HEK293 (cell line): Measurements from ENCODE around the gene CDK6.

Experiments
- CTCF ChIA-PET: fragments of 350-600 bp; formaldehyde crosslinking; extraction: SDS; loops from one replicate; lab custom pipeline; 2021; ENCODE audit warnings: antibody characterized with exemption; lab: Yijun Ruan, JAX
- POLR2A ChIA-PET: fragments of 300-600 bp; formaldehyde crosslinking; extraction: SDS; loops from one replicate; lab custom pipeline; 2020; ENCODE audit warnings: antibody characterized with exemption, inconsistent platforms; lab: Yijun Ruan, JAX
- H3K27ac ChIP-seq: fragments of 200-500 bp; sonication (Bioruptor generic); 2 replicates; pipeline ENCODE4 v1.5.1; 2014; ENCODE audit warnings: low read depth, low read length, control low read depth, inconsistent platforms; ENCODE audit errors: extremely low read depth
- H3K36me3 ChIP-seq, 2 experiments: fragments of 200-500 bp in 1 of 2; sonication (Bioruptor generic) in 1 of 2; 1 replicate in 1 of 2; 2 replicates in 1 of 2; pipeline ENCODE4 v1.5.1; 2014 to 2017; ENCODE audit warnings: inconsistent platforms in 2 of 2, low read length in 2 of 2; ENCODE audit not compliant: control insufficient read depth in 2 of 2, insufficient read depth in 1 of 2
- H3K4me1 ChIP-seq: fragments of 200-500 bp; sonication (Bioruptor generic); 2 replicates; pipeline ENCODE4 v1.5.1; 2014; ENCODE audit warnings: mild to moderate bottlenecking, low read length, inconsistent platforms; ENCODE audit not compliant: control insufficient read depth, insufficient read depth
- H3K4me3 ChIP-seq: 2 replicates; pipeline ENCODE4 v1.5.1; 2011; ENCODE audit warnings: low read depth, mild to moderate bottlenecking, control low read depth, low read length, moderate library complexity
- H3K9me3 ChIP-seq: fragments of 200-500 bp; sonication (Bioruptor generic); 2 replicates; pipeline ENCODE4 v1.5.1; 2014; ENCODE audit warnings: low read depth, low read length, inconsistent platforms; ENCODE audit not compliant: control insufficient read depth, insufficient read depth
- BCL11B ChIP-seq: fragments of 450-650 bp; formaldehyde crosslinking; IDR thresholded peaks from 2 replicates; pipeline ENCODE4 v1.5.1; 2016; ENCODE audit warnings: low read depth, missing biosample characterization, missing genetic modification characterization
- GFI1B ChIP-seq: fragments of 450-650 bp; formaldehyde crosslinking; IDR thresholded peaks from 2 replicates; pipeline ENCODE4 v1.5.1; 2016; ENCODE audit warnings: missing biosample characterization, missing genetic modification characterization
- GLI2 ChIP-seq: fragments of 450-650 bp; formaldehyde crosslinking; IDR thresholded peaks from 2 replicates; pipeline ENCODE4; 2017; ENCODE audit warnings: missing biosample characterization, missing genetic modification characterization, low read depth, borderline replicate concordance
- MZF1 ChIP-seq: fragments of 450-650 bp; formaldehyde crosslinking; IDR thresholded peaks from 2 replicates; pipeline ENCODE4 v1.5.1; 2017; ENCODE audit warnings: missing biosample characterization, missing genetic modification characterization, borderline replicate concordance
- REPIN1 ChIP-seq: fragments of 450-650 bp; formaldehyde crosslinking; IDR thresholded peaks from 2 replicates; pipeline ENCODE4 v1.5.1; 2017; ENCODE audit warnings: missing biosample characterization, missing genetic modification characterization, low read depth
- ZBTB10 ChIP-seq: fragments of 450-650 bp; formaldehyde crosslinking; IDR thresholded peaks from 2 replicates; pipeline ENCODE4 v1.5.1; 2016; ENCODE audit warnings: missing biosample characterization, missing genetic modification characterization
- ZBTB8A ChIP-seq: fragments of 450-650 bp; formaldehyde crosslinking; IDR thresholded peaks from 2 replicates; pipeline ENCODE4 v1.5.1; 2016; ENCODE audit warnings: missing biosample characterization, missing genetic modification characterization
- ZEB2 ChIP-seq: fragments of 450-650 bp; formaldehyde crosslinking; IDR thresholded peaks from 2 replicates; pipeline ENCODE4 v1.5.1; 2016; ENCODE audit warnings: missing biosample characterization, missing genetic modification characterization
- ZNF114 ChIP-seq: fragments of 450-650 bp; formaldehyde crosslinking; IDR thresholded peaks from 2 replicates; pipeline ENCODE4 v1.5.0; 2017; ENCODE audit warnings: missing biosample characterization, missing genetic modification characterization
- ZNF121 ChIP-seq: fragments of 450-650 bp; formaldehyde crosslinking; IDR thresholded peaks from 2 replicates; pipeline ENCODE4 v1.5.1; 2016; ENCODE audit warnings: missing biosample characterization, missing genetic modification characterization
- ZNF155 ChIP-seq: fragments of 450-650 bp; formaldehyde crosslinking; IDR thresholded peaks from 2 replicates; pipeline ENCODE4 v1.5.1; 2016; ENCODE audit warnings: missing biosample characterization, missing genetic modification characterization
- ZNF202 ChIP-seq: fragments of 450-650 bp; formaldehyde crosslinking; IDR thresholded peaks from 2 replicates; pipeline ENCODE4 v1.5.1; 2016; ENCODE audit warnings: missing biosample characterization, missing genetic modification characterization, borderline replicate concordance
- ZNF248 ChIP-seq: fragments of 450-650 bp; formaldehyde crosslinking; IDR thresholded peaks from 2 replicates; pipeline ENCODE4 v1.5.1; 2017; ENCODE audit warnings: missing biosample characterization, missing genetic modification characterization
- ZNF280D ChIP-seq: fragments of 450-650 bp; formaldehyde crosslinking; IDR thresholded peaks from 2 replicates; pipeline ENCODE4 v1.5.1; 2016; ENCODE audit warnings: missing biosample characterization, missing genetic modification characterization
- ZNF311 ChIP-seq: fragments of 450-650 bp; formaldehyde crosslinking; IDR thresholded peaks from 2 replicates; pipeline ENCODE4 v1.5.1; 2017; ENCODE audit warnings: missing biosample characterization, missing genetic modification characterization, borderline replicate concordance
- ZNF341 ChIP-seq: fragments of 450-650 bp; formaldehyde crosslinking; IDR thresholded peaks from 2 replicates; pipeline ENCODE4; 2016; ENCODE audit warnings: low read depth, missing biosample characterization, missing genetic modification characterization
- ZNF426 ChIP-seq: fragments of 450-650 bp; formaldehyde crosslinking; IDR thresholded peaks from 2 replicates; pipeline ENCODE4 v1.5.1; 2017; ENCODE audit warnings: missing biosample characterization, missing genetic modification characterization, mild to moderate bottlenecking, inconsistent platforms, moderate library complexity
- ZNF510 ChIP-seq: fragments of 450-650 bp; formaldehyde crosslinking; IDR thresholded peaks from 2 replicates; pipeline ENCODE4 v1.5.1; 2018; ENCODE audit warnings: mild to moderate bottlenecking, missing genetic modification characterization, missing biosample characterization; ENCODE audit not compliant: insufficient replicate concordance
- ZNF530 ChIP-seq: fragments of 450-650 bp; formaldehyde crosslinking; IDR thresholded peaks from 2 replicates; pipeline ENCODE4 v1.5.1; 2016; ENCODE audit warnings: low read depth, missing biosample characterization, missing genetic modification characterization
- ZNF549 ChIP-seq: fragments of 450-650 bp; IDR thresholded peaks from 2 replicates; pipeline ENCODE4 v1.5.1; 2018; ENCODE audit warnings: missing biosample characterization, missing genetic modification characterization, mild to moderate bottlenecking, inconsistent platforms, moderate library complexity
- ZNF560 ChIP-seq: fragments of 450-650 bp; formaldehyde crosslinking; IDR thresholded peaks from 2 replicates; pipeline ENCODE4 v1.5.1; 2017; ENCODE audit warnings: missing biosample characterization, missing genetic modification characterization, borderline replicate concordance
- ZNF561 ChIP-seq: fragments of 450-650 bp; IDR thresholded peaks from 2 replicates; pipeline ENCODE4 v1.5.1; 2018; ENCODE audit warnings: missing biosample characterization, missing genetic modification characterization, borderline replicate concordance
- ZNF571 ChIP-seq: fragments of 450-650 bp; formaldehyde crosslinking; IDR thresholded peaks from 2 replicates; pipeline ENCODE4 v1.5.0; 2017; ENCODE audit warnings: missing biosample characterization, missing genetic modification characterization
- ZNF610 ChIP-seq: fragments of 450-650 bp; formaldehyde crosslinking; IDR thresholded peaks from 2 replicates; pipeline ENCODE4 v1.5.1; 2016; ENCODE audit warnings: missing biosample characterization, missing genetic modification characterization, borderline replicate concordance
- ZNF701 ChIP-seq: fragments of 450-650 bp; formaldehyde crosslinking; IDR thresholded peaks from 2 replicates; pipeline ENCODE4 v1.5.1; 2016; ENCODE audit warnings: missing biosample characterization, missing genetic modification characterization
- ZNF76 ChIP-seq: fragments of 450-650 bp; formaldehyde crosslinking; IDR thresholded peaks from 2 replicates; pipeline ENCODE4; 2016; ENCODE audit warnings: low read depth, missing biosample characterization, missing genetic modification characterization, borderline replicate concordance
- TF ChIP-seq, protein P1 (sequence below): fragments of 450-650 bp; formaldehyde crosslinking; IDR thresholded peaks from 2 replicates; pipeline ENCODE4 v1.5.1; 2016; ENCODE audit warnings: missing biosample characterization, missing genetic modification characterization
- TF ChIP-seq, protein P2 (sequence below): fragments of 450-650 bp; formaldehyde crosslinking; IDR thresholded peaks from 2 replicates; pipeline ENCODE4 v1.5.1; 2016; ENCODE audit warnings: missing biosample characterization, missing genetic modification characterization

The CDK6 gene

GRCh38 chr7:92722541-92722940, 113.8 kb downstream of the CDK6 start:
- peaks cover 4 to 13% of the 10 kb centered on the region in 2 experiments; a peak in 2 of 3 replicates for H3K36me3 ChIP-seq
- CTCF ChIA-PET, result interaction anchor here (1.5 kb wide), 1 partner anchor 110 kb away, joined by 7 read pairs; no protein-coding TSS in a partner anchor
- H3K4me3 ChIP-seq, result no peak overlapping the region
- no peak for TF ChIP-seq ZNF114
- TF ChIP-seq, protein P1, sequence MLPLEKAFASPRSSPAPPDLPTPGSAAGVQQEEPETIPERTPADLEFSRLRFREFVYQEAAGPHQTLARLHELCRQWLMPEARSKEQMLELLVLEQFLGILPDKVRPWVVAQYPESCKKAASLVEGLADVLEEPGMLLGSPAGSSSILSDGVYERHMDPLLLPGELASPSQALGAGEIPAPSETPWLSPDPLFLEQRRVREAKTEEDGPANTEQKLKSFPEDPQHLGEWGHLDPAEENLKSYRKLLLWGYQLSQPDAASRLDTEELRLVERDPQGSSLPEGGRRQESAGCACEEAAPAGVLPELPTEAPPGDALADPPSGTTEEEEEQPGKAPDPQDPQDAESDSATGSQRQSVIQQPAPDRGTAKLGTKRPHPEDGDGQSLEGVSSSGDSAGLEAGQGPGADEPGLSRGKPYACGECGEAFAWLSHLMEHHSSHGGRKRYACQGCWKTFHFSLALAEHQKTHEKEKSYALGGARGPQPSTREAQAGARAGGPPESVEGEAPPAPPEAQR (tag by site-specific recombination), result no peak
- no peak for TF ChIP-seq ZNF561
- no peak for TF ChIP-seq ZNF121 (tag by site-specific recombination)
- TF ChIP-seq ZNF571 (tag by site-specific recombination), result no peak
- no peak for TF ChIP-seq ZNF701 (tag by site-specific recombination)
- no peak for TF ChIP-seq ZNF248 (tag by site-specific recombination)
- no peak for TF ChIP-seq ZNF610 (tag by site-specific recombination)
- no peak for TF ChIP-seq GLI2 (tag by site-specific recombination)
- TF ChIP-seq ZNF202, result no peak
- TF ChIP-seq ZNF311 (tag by site-specific recombination), result no peak
- no peak for TF ChIP-seq ZNF155 (tag by site-specific recombination)
- TF ChIP-seq REPIN1 (tag by site-specific recombination), result no peak
- TF ChIP-seq ZEB2 (tag by site-specific recombination), result no peak
- no peak for TF ChIP-seq GFI1B
- no peak for TF ChIP-seq MZF1 (tag by site-specific recombination)
- no peak for TF ChIP-seq ZNF341 (tag by site-specific recombination)
- TF ChIP-seq ZNF510 (tag by site-specific recombination), result no peak
- TF ChIP-seq BCL11B (tag by site-specific recombination), result no peak
- TF ChIP-seq, all 188 proteins: peak for 0
- Histone ChIP-seq H3K4me1 (peaks cover 2% of the 10 kb centered on the region; the same call in 1 of the 2 replicates), H3K27ac (no peak overlapping the region), H3K9me3 (no peaks in the 10 kb centered on the region)
- POLR2A ChIA-PET, result no interaction called here

DNA sequence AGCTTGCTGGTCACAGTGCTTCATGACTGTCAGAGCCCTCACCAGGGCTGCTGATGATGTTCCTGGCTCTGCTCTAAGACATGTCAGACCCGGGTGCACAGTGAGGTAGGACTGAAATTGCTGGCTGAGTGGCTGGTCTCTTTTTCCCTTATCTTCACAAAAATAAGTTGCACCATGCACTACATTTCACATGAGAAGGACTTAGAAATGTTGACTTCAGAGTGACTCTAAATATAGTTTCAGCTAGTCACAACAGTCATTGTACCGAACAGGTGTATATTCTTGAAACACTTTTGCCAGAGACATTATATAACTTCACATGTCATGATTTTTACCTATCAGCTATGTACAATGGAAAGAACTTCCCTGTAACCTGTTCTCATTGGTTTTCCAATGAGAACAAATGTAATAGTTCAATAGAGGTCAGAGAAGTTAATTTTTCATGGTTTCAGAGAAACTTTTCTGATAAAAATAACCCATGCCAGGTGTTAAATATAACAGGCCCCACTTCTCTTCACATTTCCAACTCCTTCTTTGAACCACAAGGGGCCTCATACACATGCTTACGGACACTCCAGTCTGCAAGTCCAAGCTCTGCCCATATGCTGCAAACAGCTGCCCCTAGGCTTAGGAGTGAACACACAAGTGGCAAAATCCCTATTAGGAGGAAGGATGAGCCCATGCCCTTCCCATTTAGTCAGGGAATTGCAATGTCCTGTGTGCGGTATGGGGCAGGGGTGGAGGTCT, 115.6 kb downstream of the CDK6 start:
- H3K4me1 ChIP-seq, result peaks cover 2% of the 10 kb centered on the region; the same call in 1 of the 2 replicates
- CTCF ChIA-PET, result no interaction called here
- no peak overlapping the region for H3K27ac ChIP-seq
- peaks cover 4 to 13% of the 10 kb centered on the region in 2 experiments; a peak in 2 of 3 replicates for H3K36me3 ChIP-seq
- POLR2A ChIA-PET, result no interaction called here
- H3K4me3 ChIP-seq, result no peak overlapping the region
- H3K9me3 ChIP-seq, result no peaks in the 10 kb centered on the region
- TF ChIP-seq ZNF76 (no peak), ZBTB10 (tag by site-specific recombination) (no peak), ZBTB8A (tag by site-specific recombination) (no peak), ZNF426 (tag by site-specific recombination) (no peak), ZNF560 (tag by site-specific recombination) (no peak), ZNF280D (no peak), ZNF549 (tag by site-specific recombination) (no peak), ZNF530 (tag by site-specific recombination) (no peak)
- TF ChIP-seq, protein P2, sequence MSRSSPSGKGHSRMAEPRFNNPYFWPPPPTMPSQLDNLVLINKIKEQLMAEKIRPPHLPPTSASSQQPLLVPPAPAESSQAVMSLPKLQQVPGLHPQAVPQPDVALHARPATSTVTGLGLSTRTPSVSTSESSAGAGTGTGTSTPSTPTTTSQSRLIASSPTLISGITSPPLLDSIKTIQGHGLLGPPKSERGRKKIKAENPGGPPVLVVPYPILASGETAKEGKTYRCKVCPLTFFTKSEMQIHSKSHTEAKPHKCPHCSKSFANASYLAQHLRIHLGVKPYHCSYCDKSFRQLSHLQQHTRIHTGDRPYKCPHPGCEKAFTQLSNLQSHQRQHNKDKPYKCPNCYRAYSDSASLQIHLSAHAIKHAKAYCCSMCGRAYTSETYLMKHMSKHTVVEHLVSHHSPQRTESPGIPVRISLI (tag by site-specific recombination), result no peak
